ENCODE data around the gene TSEN15.

TSEN15 gene

GRCh38 chr1:184074383-184074782, 22.9 kb downstream of the TSEN15 start:
- H3K4me3 ChIP-seq (replicated peaks in 1 of 2; ENCODE audit: low read depth in 2 of 2, low read length in 2 of 2): no peak overlapping the region
- no peak for DNase-seq (ENCODE audit: low read depth in 2 of 2)
- no peak for TF ChIP-seq CTCF (IDR thresholded peaks at IDR 0.05; ENCODE audit: low read depth, low read length)

GRCh38 chr1:184075055-184076029, 23.8 kb downstream of the TSEN15 start:
- DNase-seq (ENCODE audit: low read depth in 2 of 2): peak; percentile 80 to 81
- peak; percentile 60 for TF ChIP-seq CTCF (IDR thresholded peaks at IDR 0.05; ENCODE audit: low read depth, low read length)
- H3K4me3 ChIP-seq (replicated peaks in 1 of 2; ENCODE audit: low read depth in 2 of 2, low read length in 2 of 2): no peak overlapping the region

GRCh38 chr1:184078564-184079249, 27.2 kb downstream of the TSEN15 start:
- no peak for TF ChIP-seq CTCF (IDR thresholded peaks at IDR 0.05; ENCODE audit: low read depth, low read length)
- H3K4me3 ChIP-seq (replicated peaks in 1 of 2; ENCODE audit: low read depth in 2 of 2, low read length in 2 of 2): no peak overlapping the region
- peak in 1 of 2 donors; percentile 4 for DNase-seq (ENCODE audit: low read depth in 2 of 2)

- H3K4me3 ChIP-seq (replicated peaks in 1 of 2; ENCODE audit: low read depth in 2 of 2, low read length in 2 of 2): no peak overlapping the region
- DNase-seq (ENCODE audit: low read depth in 2 of 2): no peak
- no peak for TF ChIP-seq CTCF (IDR thresholded peaks at IDR 0.05; ENCODE audit: low read depth, low read length)
These were observed 28.8 kb downstream of the TSEN15 start for GRCh38 chr1:184080309-184080708.

- TF ChIP-seq CTCF (IDR thresholded peaks at IDR 0.05; ENCODE audit: low read depth, low read length): no peak
- H3K4me3 ChIP-seq (replicated peaks in 1 of 2; ENCODE audit: low read depth in 2 of 2, low read length in 2 of 2): no peak overlapping the region
- no peak for DNase-seq (ENCODE audit: low read depth in 2 of 2)
These were observed 31.2 kb downstream of the TSEN15 start for GRCh38 chr1:184082541-184083415.

GRCh38 chr1:184085667-184086066, 34.1 kb downstream of the TSEN15 start:
- H3K4me3 ChIP-seq (replicated peaks in 1 of 2; ENCODE audit: low read depth in 2 of 2, low read length in 2 of 2): no peak overlapping the region
- no peak for DNase-seq (ENCODE audit: low read depth in 2 of 2)
- TF ChIP-seq CTCF (IDR thresholded peaks at IDR 0.05; ENCODE audit: low read depth, low read length): no peak

Measured in cardiac fibroblast (primary cell).